ENCODE results near the gene LAMC3. TPM values are rescaled to one million over a fixed set of nuclear protein-coding genes. Genes with fewer than 3 reads are reported as not detected.

LAMC3 gene
- polyA plus RNA-seq, 1 of the 3 experiments (the other 2 are of a cell fraction) = 0.07 TPM

DNA sequence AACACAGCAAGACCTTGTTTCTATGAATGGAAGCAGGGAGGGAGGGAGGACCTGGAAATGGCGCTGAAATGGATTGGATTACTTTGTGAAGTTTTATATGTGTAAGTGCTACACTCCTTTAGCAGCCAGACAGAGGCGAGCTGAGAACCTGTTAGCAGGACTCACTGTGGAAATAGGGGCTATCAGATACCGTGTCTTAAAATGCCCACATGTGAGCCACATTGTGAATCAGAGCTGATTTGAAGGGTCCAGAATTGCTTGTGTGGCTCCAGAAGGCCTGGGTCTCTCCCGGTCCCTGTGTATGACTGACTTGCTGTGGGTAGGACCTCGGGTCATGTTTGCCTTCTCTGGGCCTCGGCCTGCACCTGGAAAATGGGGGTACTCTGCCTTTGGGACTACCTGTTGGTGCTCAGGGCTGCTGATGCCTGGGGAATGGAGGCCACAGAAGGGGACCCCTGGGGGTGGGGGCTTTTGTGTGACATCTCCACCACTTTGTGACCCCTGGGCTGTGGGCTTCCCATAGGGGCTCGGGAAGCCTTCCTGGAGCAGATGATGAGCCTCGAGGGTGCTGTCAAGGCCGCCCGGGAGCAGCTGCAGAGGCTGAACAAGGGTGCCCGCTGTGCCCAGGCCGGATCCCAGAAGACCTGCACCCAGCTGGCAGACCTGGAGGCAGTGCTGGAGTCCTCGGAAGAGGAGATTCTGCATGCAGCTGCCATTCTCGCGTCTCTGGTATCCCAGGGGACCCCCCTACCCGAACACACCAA is 63.3 kb downstream of the LAMC3 start:
- no peaks in the 10 kb centered on the region for H3K9me2 ChIP-seq
- no peak overlapping the region for H3K4me3 ChIP-seq (ENCODE audit: low read depth in 2 of 2, low read length in 1 of 2)
- no peaks in the 10 kb centered on the region for H4K20me1 ChIP-seq (ENCODE audit: insufficient read depth)
- ChIA-PET POLR2A (no interaction called here), CTCF (interaction anchor here (0.6 to 2.9 kb wide), 4 partner anchors 15 to 230 kb away, joined by 3 to 12 read pairs (median 3); no protein-coding TSS in a partner anchor)
- WGBS (ENCODE audit: low lambda C conversion rate) = 58% methylated on average over 7 of the region's 16 CpGs
- H3K9ac ChIP-seq = no peak overlapping the region
- no peak for DNase-seq
- no peak for TF ChIP-seq MEF2A (IDR thresholded peaks at IDR 0.05; ENCODE audit: borderline replicate concordance, low read depth)
- TF ChIP-seq POLR2AphosphoS5 (IDR thresholded peaks at IDR 0.05; ENCODE audit: low read depth, low read length) = no peak
- TF ChIP-seq YY1 (IDR thresholded peaks at IDR 0.05; ENCODE audit: low read depth) = no peak
- no peak for TF ChIP-seq RXRA (IDR thresholded peaks at IDR 0.05; ENCODE audit: borderline replicate concordance, low read depth)
- H3K4me2 ChIP-seq = no peak overlapping the region
- no peaks in the 10 kb centered on the region for H3K36me3 ChIP-seq (replicated peaks in 1 of 2; ENCODE audit: control insufficient read depth in 1 of 2, insufficient read depth in 2 of 2, low read length in 1 of 2)
- H3K27ac ChIP-seq (ENCODE audit: low read depth in 2 of 2, low read length in 1 of 2) = no peak overlapping the region
- H3K9me3 ChIP-seq = no peaks in the 10 kb centered on the region
- H3K79me2 ChIP-seq (ENCODE audit: insufficient read depth) = no peaks in the 10 kb centered on the region
- H2AFZ ChIP-seq (ENCODE audit: low read depth) = no peak overlapping the region
- H3F3A ChIP-seq (replicated peaks; ENCODE audit: insufficient read depth) = no peaks in the 10 kb centered on the region
- H3K27me3 ChIP-seq (ENCODE audit: insufficient read depth) = peaks cover 5% of the 10 kb centered on the region; the same call in 1 of the 2 replicates
- no peaks in the 10 kb centered on the region for H3K4me1 ChIP-seq (ENCODE audit: control insufficient read depth in 1 of 2, insufficient read depth in 2 of 2, low read depth in 1 of 2, low read length in 1 of 2)

DNA sequence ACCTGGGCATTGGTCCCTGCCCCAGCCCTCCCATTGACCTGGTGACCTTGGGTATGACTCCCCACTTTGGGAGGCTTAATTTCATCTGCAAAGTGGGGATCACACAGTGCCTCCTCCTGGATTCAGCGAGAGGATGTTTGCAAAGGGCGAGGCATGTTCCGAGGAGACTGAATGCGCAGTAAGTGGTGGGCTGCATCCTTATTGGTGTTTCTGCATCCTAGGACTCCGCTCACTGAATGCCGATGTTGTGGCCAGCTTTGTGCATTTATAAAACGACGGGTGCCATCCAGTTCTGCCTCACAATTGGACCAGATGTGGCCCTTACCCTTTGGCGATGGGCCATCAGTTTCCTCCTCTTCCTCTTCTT is 63.9 kb downstream of the LAMC3 start:
- ChIA-PET CTCF (interaction anchor here (1.2 kb wide), 1 partner anchor 15 kb away, joined by 3 read pairs; no protein-coding TSS in a partner anchor), POLR2A (no interaction called here)
- Histone ChIP-seq H3K27me3 (ENCODE audit: insufficient read depth) (peaks cover 5% of the 10 kb centered on the region; the same call in 1 of the 2 replicates), H3K9me3 (no peaks in the 10 kb centered on the region), H3K79me2 (ENCODE audit: insufficient read depth) (no peaks in the 10 kb centered on the region), H3K4me1 (ENCODE audit: control insufficient read depth in 1 of 2, insufficient read depth in 2 of 2, low read depth in 1 of 2, low read length in 1 of 2) (no peaks in the 10 kb centered on the region), H3K36me3 (replicated peaks in 1 of 2; ENCODE audit: control insufficient read depth in 1 of 2, insufficient read depth in 2 of 2, low read length in 1 of 2) (no peaks in the 10 kb centered on the region), H3K27ac (ENCODE audit: low read depth in 2 of 2, low read length in 1 of 2) (no peak overlapping the region), H3F3A (replicated peaks; ENCODE audit: insufficient read depth) (no peaks in the 10 kb centered on the region), H4K20me1 (ENCODE audit: insufficient read depth) (no peaks in the 10 kb centered on the region), H3K4me2 (no peak overlapping the region), H2AFZ (ENCODE audit: low read depth) (no peak overlapping the region), H3K9ac (no peak overlapping the region), H3K4me3 (ENCODE audit: low read depth in 2 of 2, low read length in 1 of 2) (no peak overlapping the region), H3K9me2 (no peaks in the 10 kb centered on the region)
- 76% methylated on average over 9 of the region's 9 CpGs for WGBS (ENCODE audit: low lambda C conversion rate)
- DNase-seq = no peak
- TF ChIP-seq, protein P1, sequence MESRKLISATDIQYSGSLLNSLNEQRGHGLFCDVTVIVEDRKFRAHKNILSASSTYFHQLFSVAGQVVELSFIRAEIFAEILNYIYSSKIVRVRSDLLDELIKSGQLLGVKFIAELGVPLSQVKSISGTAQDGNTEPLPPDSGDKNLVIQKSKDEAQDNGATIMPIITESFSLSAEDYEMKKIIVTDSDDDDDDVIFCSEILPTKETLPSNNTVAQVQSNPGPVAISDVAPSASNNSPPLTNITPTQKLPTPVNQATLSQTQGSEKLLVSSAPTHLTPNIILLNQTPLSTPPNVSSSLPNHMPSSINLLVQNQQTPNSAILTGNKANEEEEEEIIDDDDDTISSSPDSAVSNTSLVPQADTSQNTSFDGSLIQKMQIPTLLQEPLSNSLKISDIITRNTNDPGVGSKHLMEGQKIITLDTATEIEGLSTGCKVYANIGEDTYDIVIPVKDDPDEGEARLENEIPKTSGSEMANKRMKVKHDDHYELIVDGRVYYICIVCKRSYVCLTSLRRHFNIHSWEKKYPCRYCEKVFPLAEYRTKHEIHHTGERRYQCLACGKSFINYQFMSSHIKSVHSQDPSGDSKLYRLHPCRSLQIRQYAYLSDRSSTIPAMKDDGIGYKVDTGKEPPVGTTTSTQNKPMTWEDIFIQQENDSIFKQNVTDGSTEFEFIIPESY (IDR thresholded peaks at IDR 0.05; ENCODE audit: borderline replicate concordance, low read depth) = no peak
- no peak for TF ChIP-seq MEF2A (IDR thresholded peaks at IDR 0.05; ENCODE audit: borderline replicate concordance, low read depth)
- no peak for TF ChIP-seq RXRA (IDR thresholded peaks at IDR 0.05; ENCODE audit: borderline replicate concordance, low read depth)
- TF ChIP-seq NFIC (IDR thresholded peaks at IDR 0.05; ENCODE audit: borderline replicate concordance) = no peak
- no peak for TF ChIP-seq CHD2 (IDR thresholded peaks at IDR 0.05; ENCODE audit: low read length, partially characterized antibody)
- no peak for TF ChIP-seq NRF1 (IDR thresholded peaks at IDR 0.05; ENCODE audit: low read depth, low read length)
- no peak for TF ChIP-seq TCF12 (IDR thresholded peaks at IDR 0.05)
- TF ChIP-seq GATA2 (CRISPR knock-in tag; IDR thresholded peaks at IDR 0.05) = no peak
- no peak for TF ChIP-seq TAF1 (IDR thresholded peaks at IDR 0.05; ENCODE audit: borderline replicate concordance, low read depth, low read length)
- TF ChIP-seq, protein P2, sequence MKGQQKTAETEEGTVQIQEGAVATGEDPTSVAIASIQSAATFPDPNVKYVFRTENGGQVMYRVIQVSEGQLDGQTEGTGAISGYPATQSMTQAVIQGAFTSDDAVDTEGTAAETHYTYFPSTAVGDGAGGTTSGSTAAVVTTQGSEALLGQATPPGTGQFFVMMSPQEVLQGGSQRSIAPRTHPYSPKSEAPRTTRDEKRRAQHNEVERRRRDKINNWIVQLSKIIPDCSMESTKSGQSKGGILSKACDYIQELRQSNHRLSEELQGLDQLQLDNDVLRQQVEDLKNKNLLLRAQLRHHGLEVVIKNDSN (IDR thresholded peaks at IDR 0.05; ENCODE audit: borderline replicate concordance, low read depth) = no peak
- TF ChIP-seq MXI1 (IDR thresholded peaks at IDR 0.05; ENCODE audit: low read depth, low read length) = no peak
- TF ChIP-seq FOXJ3 (CRISPR knock-in tag; IDR thresholded peaks at IDR 0.05) = no peak

Measured in SK-N-SH (cell line).